ENCODE measurements around the gene SGCD. TPM values are rescaled to one million over a fixed set of nuclear protein-coding genes. Genes with fewer than 3 reads are reported as not detected.

Gene SGCD
- total RNA-seq, 4 donors from 2014 or later = 0.37 to 3.7 (median 2.4) TPM

- Histone ChIP-seq H3K4me1 (peaks cover 0 to 10% (median 0%) of the 10 kb centered on the region in 4 donors), H3K27me3 (no peaks in the 10 kb centered on the region), H3K36me3 (no peaks in the 10 kb centered on the region), H3K27ac (peak overlapping the region; percentile 41 to 72 (median 68)), H3K4me3 (no peak overlapping the region), H3K9me3 (no peaks in the 10 kb centered on the region)
- 30 to 52% methylated on average over 3 to 6 of the region's 6 CpGs for WGBS, 2 donors (ENCODE audit: low coverage in 1 of 2)
- intact Hi-C loops (cut with DNase I; ENCODE audit: low total_unique reads) (no loop called here), in situ Hi-C loops (cut with MboI; ENCODE audit: low pct_ligation_motif_present in 1 of 4, low pct_unique_long_range_greater_than_20kb in 1 of 4, low sequenced_read_pairs in 3 of 4) (no loop called here)
- peak in 2 of 3 donors; percentile 9 to 18 for TF ChIP-seq POLR2AphosphoS5 (IDR thresholded peaks at IDR 0.05)
- TF ChIP-seq EP300 (IDR thresholded peaks at IDR 0.05; ENCODE audit: low read depth) = no peak
- no peak for DNase-seq
Observed at GRCh38 chr5:156411185-156411613, 84.2 kb downstream of the SGCD start.

GRCh38 chr5:156411957-156412356 lies 85.0 kb downstream of the SGCD start:
- Histone ChIP-seq H3K36me3 (no peaks in the 10 kb centered on the region), H3K27ac (peak overlapping the region; percentile 41 to 72 (median 68)), H3K27me3 (no peaks in the 10 kb centered on the region), H3K4me3 (no peak overlapping the region), H3K9me3 (no peaks in the 10 kb centered on the region), H3K4me1 (peaks cover 0 to 10% (median 0%) of the 10 kb centered on the region in 4 donors)
- 69% methylated on average over 2 of the region's 2 CpGs for WGBS, 2 donors (ENCODE audit: low coverage in 1 of 2)
- intact Hi-C loops (cut with DNase I; ENCODE audit: low total_unique reads) = loop anchor here (2.0 kb wide), 1 partner anchor 51 kb away; no protein-coding TSS in a partner anchor
- TF ChIP-seq POLR2AphosphoS5 (IDR thresholded peaks at IDR 0.05) (no peak), EP300 (IDR thresholded peaks at IDR 0.05; ENCODE audit: low read depth) (no peak), CTCF (IDR thresholded peaks at IDR 0.05) (no peak), POLR2A (IDR thresholded peaks at IDR 0.05) (no peak)
- no peak for DNase-seq
- in situ Hi-C loops (cut with MboI; ENCODE audit: low pct_ligation_motif_present in 1 of 4, low pct_unique_long_range_greater_than_20kb in 1 of 4, low sequenced_read_pairs in 3 of 4) = no loop called here

- Histone ChIP-seq H3K27ac (no peak overlapping the region), H3K4me3 (no peak overlapping the region), H3K27me3 (no peaks in the 10 kb centered on the region), H3K36me3 (no peaks in the 10 kb centered on the region), H3K4me1 (peaks cover 0 to 10% (median 0%) of the 10 kb centered on the region in 4 donors), H3K9me3 (no peaks in the 10 kb centered on the region)
- intact Hi-C loops (cut with DNase I; ENCODE audit: low total_unique reads) = no loop called here
- DNase-seq = no peak
- TF ChIP-seq POLR2A (IDR thresholded peaks at IDR 0.05) (no peak), POLR2AphosphoS5 (IDR thresholded peaks at IDR 0.05) (no peak), EP300 (IDR thresholded peaks at IDR 0.05; ENCODE audit: low read depth) (no peak), CTCF (IDR thresholded peaks at IDR 0.05) (no peak)
- WGBS, 2 donors (ENCODE audit: low coverage in 1 of 2) = 21 to 28% methylated on average over 2 of the region's 2 CpGs
- in situ Hi-C loops (cut with MboI; ENCODE audit: low pct_ligation_motif_present in 1 of 4, low pct_unique_long_range_greater_than_20kb in 1 of 4, low sequenced_read_pairs in 3 of 4) = no loop called here
Observed at GRCh38 chr5:156414391-156414790, 87.4 kb downstream of the SGCD start.

GRCh38 chr5:156419661-156420060 lies 92.7 kb downstream of the SGCD start:
- TF ChIP-seq POLR2A (IDR thresholded peaks at IDR 0.05) = no peak
- no peak for TF ChIP-seq CTCF (IDR thresholded peaks at IDR 0.05)
- TF ChIP-seq POLR2AphosphoS5 (IDR thresholded peaks at IDR 0.05) = no peak
- TF ChIP-seq EP300 (IDR thresholded peaks at IDR 0.05; ENCODE audit: low read depth) = no peak
- in situ Hi-C loops (cut with MboI; ENCODE audit: low pct_ligation_motif_present in 1 of 4, low pct_unique_long_range_greater_than_20kb in 1 of 4, low sequenced_read_pairs in 3 of 4) = no loop called here

GRCh38 chr5:156420665-156421064 lies 93.7 kb downstream of the SGCD start:
- TF ChIP-seq EP300 (IDR thresholded peaks at IDR 0.05; ENCODE audit: low read depth) (no peak), POLR2AphosphoS5 (IDR thresholded peaks at IDR 0.05) (no peak), POLR2A (IDR thresholded peaks at IDR 0.05) (no peak), CTCF (IDR thresholded peaks at IDR 0.05) (no peak)
- Histone ChIP-seq H3K27me3 (no peaks in the 10 kb centered on the region), H3K4me1 (no peaks in the 10 kb centered on the region), H3K4me3 (no peak overlapping the region), H3K9me3 (no peaks in the 10 kb centered on the region), H3K36me3 (no peaks in the 10 kb centered on the region), H3K27ac (no peak overlapping the region)
- in situ Hi-C loops (cut with MboI; ENCODE audit: low pct_ligation_motif_present in 1 of 4, low pct_unique_long_range_greater_than_20kb in 1 of 4, low sequenced_read_pairs in 3 of 4) = no loop called here
- 10 to 20% methylated on average over 1 of the region's 1 CpG for WGBS, 2 donors (ENCODE audit: low coverage in 1 of 2)
- intact Hi-C loops (cut with DNase I; ENCODE audit: low total_unique reads) = no loop called here
- no peak for DNase-seq

More at GRCh38 chr5:156419661-156420060, 92.7 kb downstream of the SGCD start:
- Histone ChIP-seq H3K27ac (no peak overlapping the region), H3K27me3 (no peaks in the 10 kb centered on the region), H3K9me3 (no peaks in the 10 kb centered on the region), H3K36me3 (no peaks in the 10 kb centered on the region), H3K4me1 (no peaks in the 10 kb centered on the region), H3K4me3 (no peak overlapping the region)
- 75 to 86% methylated on average over 1 of the region's 1 CpG for WGBS, 2 donors (ENCODE audit: low coverage in 1 of 2)
- intact Hi-C loops (cut with DNase I; ENCODE audit: low total_unique reads) = no loop called here
- no peak for DNase-seq

Measured in transverse colon (tissue), 4 donors.